NCI-H1417 (cell line): ENCODE measurements around the gene SPANXN5.
"Not testable (repeated sequence)": the region's sequence is repeated elsewhere in the genome, so short reads cannot be mapped to it uniquely, and the experiment has no call there.

Experiments used
- DNase-seq, 3 experiments: peaks; one replicate each; lab custom pipeline; 2025; lab: John Stamatoyannopoulos, UW

The SPANXN5 gene, protein sequence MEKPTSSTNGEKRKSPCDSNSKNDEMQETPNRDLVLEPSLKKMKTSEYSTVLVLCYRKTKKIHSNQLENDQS

DNA sequence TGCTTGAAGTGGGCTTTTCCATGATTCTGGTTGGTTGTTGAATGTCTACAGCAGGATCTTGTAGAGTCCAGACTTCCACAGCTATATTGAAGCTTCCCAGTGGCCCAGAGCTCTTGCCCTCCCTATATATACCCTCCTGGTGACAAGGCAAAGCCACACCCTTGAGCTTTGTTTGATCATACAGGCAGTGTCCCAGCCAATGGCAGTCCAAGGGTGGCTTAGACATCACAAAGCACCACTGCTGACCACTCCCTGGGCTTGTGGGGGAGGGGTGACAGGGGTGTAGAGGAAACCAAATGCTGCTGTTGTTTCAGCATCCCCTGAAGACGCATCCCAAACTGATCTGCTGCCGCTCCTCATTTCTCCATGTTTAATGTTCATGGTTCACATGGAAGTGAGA is at the start of gene SPANXN5:
TSS of gene SPANXN5 (minus strand) at position 101 of the 400 bp plus-strand sequence. CDS start at position 22, 79 bp downstream.
- not testable (repeated sequence) for DNase-seq

DNA sequence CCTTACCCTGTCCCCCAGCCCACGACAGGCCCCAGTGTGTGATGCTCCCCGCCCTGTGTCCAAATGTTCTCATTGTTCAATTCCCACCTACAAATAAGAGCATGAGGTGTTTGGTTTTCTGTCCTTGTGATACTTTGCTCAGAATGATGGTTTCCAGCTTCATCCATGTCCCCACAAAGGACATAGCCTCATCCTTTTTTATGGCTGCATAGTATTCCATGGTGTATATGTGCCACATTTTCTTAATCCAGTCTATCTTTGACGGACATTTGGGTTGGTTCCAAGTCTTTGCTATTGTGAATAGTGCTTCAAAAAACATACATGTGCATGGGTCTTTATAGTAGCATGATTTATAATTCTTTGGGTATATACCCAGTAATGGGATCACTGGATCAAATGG is 46.4 kb upstream of the SPANXN5 start:
- not testable (repeated sequence) for DNase-seq

DNA sequence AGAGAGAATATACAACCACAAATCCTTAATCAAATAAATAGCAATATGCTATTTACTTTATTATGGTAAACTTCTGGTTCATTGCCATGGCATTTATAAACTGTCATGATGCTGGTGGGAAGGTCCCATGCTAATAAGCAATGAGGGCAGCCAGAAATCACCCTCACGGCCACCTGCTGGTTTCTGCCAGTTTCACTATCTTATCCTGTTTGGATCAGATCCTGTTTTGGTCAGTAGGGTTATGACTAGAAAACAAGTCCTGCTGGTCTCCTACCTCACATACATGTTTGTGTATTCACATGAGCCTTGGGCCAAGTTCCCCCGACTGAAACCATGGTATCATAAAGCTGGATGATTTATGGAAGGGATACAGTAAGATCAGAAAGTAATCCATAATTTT is 41.9 kb upstream of the SPANXN5 start:
- DNase-seq, result no peak

DNA sequence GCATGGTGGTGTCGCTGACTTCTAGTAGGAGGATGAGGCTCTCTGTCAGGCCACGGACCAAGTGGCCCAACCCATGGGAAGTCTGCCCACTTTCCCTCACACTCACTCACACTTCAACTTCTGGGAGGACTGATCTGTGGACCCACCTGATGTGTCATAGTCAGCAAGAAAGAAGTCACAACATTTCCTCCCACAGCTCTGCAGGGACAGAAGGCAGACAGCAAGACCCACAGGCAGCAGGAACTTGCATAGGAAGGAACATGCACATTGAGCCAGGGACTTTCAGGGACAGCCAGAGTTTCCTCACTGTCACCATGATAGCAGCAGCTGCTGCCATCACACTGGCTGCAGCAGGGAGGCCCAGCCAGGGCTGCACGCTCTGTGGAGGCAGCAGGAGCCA is 33.3 kb upstream of the SPANXN5 start:
- DNase-seq, result no peak

GRCh38 chrX:52824608-52825007 is 27.4 kb upstream of the SPANXN5 start:
- DNase-seq, result no peak

- no peak for DNase-seq
Measured at GRCh38 chrX:52821079-52821760, 24.0 kb upstream of the SPANXN5 start.

- DNase-seq, result no peak
Measured at GRCh38 chrX:52819788-52820187, 22.6 kb upstream of the SPANXN5 start.

DNA sequence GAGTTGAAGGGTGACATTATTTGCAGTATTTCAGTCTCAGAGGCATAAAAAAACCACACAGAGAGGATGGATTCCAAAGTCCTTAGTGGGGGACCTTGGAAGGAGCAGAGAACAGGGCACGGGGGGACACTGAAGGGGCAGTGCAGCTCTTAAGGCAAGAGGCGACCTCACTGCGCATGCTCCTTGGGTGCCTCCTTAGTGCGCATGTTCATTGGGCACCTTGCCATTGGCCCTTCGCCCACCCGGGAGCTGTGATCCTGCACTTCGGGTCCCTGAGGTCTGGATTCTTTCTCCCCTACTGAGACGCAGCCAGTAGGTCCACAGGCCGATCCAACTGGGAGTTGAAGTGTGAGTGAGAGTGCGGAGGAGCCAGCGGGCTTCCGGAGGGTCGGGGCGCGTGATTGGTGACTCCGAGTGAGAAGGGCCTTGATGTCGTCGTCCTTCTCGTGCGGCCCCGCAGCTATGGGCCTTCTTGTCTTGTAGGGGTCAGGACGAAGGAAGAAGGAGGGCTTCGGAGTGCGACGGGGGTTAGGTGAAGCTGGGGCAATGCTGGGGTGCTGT is 13.9 kb upstream of the SPANXN5 start, which contains the start of gene XAGE5:
TSS of gene XAGE5 (plus strand) at position 223 of the 561 bp plus-strand sequence. CDS start 1,280 bp downstream, outside the sequence.
- no peak for DNase-seq

GRCh38 chrX:52804876-52805275 is 7.6 kb upstream of the SPANXN5 start:
- DNase-seq, result not testable (repeated sequence)

- DNase-seq, result not testable (repeated sequence)
Measured at GRCh38 chrX:52773504-52773903, 23.7 kb downstream of the SPANXN5 start.

GRCh38 chrX:52765983-52766382 is 31.2 kb downstream of the SPANXN5 start:
- not testable (repeated sequence) for DNase-seq

DNA sequence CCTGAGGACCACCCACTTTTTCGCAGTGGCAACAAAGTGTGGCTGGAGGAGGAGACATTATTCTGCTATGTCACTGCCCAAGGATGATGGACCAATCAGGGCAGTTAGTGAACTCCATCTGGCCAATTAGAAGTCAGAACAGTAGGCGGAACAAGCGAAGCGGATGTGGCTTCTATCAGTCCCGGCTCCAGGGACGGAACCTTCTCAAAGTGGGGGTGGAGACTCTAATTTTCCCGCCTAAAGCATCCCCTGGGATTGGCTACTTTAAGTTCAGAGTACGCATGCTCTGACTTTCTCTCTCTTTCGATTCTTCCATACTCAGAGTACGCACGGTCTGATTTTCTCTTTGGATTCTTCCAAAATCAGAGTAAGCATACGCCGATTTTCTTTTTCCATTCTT is 46.3 kb downstream of the SPANXN5 start, which contains the start of gene SSX2B:
TSS of gene SSX2B (plus strand) at position 301 of the 400 bp plus-strand sequence. CDS start 1,429 bp downstream, outside the sequence.
- not testable (repeated sequence) for DNase-seq
